GM12878 (cell line): Measurements from ENCODE around the gene ZC3H10.

ENCODE experiments used
- EZH2 ChIP-seq: IDR thresholded peaks from 2 replicates; pipeline ENCODE4 v1.6.1; 2012; ENCODE audit warnings: low read depth, mild to moderate bottlenecking, control low read depth, inconsistent platforms, low read length, borderline replicate concordance; ENCODE audit not compliant: control insufficient read depth
- FOXM1 ChIP-seq: IDR thresholded peaks from 2 replicates; pipeline ENCODE4 v1.6.1; 2012; ENCODE audit warnings: low read depth, mild to moderate bottlenecking, inconsistent platforms, low read length, moderate library complexity
- POLR2AphosphoS5 ChIP-seq: IDR thresholded peaks from 2 replicates; pipeline ENCODE4 v1.6.1; 2011; ENCODE audit warnings: mild to moderate bottlenecking, low read length, inconsistent platforms
- POU2F2 ChIP-seq: IDR thresholded peaks from 3 replicates; pipeline ENCODE4 v1.6.1; 2011; ENCODE audit warnings: low read depth, mild to moderate bottlenecking, low read length, borderline replicate concordance
- RFX5 ChIP-seq: IDR thresholded peaks from 2 replicates; pipeline ENCODE4 v1.6.1; 2011; ENCODE audit warnings: low read depth, low read length, improper control_type of control experiment
- RUNX3 ChIP-seq: IDR thresholded peaks from 2 replicates; pipeline ENCODE4 v1.6.1; 2012; ENCODE audit warnings: low read length, inconsistent platforms
- SP1 ChIP-seq: IDR thresholded peaks from one replicate; pipeline ENCODE4 v1.6.1; 2011; ENCODE audit warnings: low read depth, low read length
- TF ChIP-seq, protein P1 (sequence below): IDR thresholded peaks from 2 replicates; pipeline ENCODE4 v1.6.1; 2012; ENCODE audit warnings: mild to moderate bottlenecking, low read depth, low read length

DNA sequence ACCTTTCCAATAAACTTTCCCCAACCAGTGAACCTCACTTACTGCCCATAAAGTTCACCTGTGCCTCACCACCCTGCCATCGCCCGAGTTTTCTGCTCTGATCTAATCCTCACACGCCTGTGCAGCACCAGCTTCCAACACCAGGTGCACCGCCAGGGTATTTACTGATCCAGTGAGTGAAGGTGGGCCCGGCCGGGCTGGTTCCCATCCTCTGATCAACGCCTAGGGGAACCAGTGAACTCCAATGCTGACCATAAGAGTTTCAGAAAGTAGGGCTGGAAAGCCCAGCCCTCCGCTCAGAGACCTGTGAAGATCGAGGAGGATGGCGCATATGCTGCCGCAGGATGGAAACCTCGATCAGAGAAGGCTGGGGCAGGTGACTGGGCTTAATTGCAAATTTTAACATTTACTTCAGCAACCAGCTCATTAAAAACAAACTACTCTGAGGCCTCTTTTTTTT is 33.6 kb downstream of the ZC3H10 start:
- TF ChIP-seq RUNX3 (no peak), RFX5 (no peak), FOXM1 (no peak), POU2F2 (no peak), SP1 (no peak), POLR2AphosphoS5 (no peak), EZH2 (no peak)
- TF ChIP-seq, protein P1, sequence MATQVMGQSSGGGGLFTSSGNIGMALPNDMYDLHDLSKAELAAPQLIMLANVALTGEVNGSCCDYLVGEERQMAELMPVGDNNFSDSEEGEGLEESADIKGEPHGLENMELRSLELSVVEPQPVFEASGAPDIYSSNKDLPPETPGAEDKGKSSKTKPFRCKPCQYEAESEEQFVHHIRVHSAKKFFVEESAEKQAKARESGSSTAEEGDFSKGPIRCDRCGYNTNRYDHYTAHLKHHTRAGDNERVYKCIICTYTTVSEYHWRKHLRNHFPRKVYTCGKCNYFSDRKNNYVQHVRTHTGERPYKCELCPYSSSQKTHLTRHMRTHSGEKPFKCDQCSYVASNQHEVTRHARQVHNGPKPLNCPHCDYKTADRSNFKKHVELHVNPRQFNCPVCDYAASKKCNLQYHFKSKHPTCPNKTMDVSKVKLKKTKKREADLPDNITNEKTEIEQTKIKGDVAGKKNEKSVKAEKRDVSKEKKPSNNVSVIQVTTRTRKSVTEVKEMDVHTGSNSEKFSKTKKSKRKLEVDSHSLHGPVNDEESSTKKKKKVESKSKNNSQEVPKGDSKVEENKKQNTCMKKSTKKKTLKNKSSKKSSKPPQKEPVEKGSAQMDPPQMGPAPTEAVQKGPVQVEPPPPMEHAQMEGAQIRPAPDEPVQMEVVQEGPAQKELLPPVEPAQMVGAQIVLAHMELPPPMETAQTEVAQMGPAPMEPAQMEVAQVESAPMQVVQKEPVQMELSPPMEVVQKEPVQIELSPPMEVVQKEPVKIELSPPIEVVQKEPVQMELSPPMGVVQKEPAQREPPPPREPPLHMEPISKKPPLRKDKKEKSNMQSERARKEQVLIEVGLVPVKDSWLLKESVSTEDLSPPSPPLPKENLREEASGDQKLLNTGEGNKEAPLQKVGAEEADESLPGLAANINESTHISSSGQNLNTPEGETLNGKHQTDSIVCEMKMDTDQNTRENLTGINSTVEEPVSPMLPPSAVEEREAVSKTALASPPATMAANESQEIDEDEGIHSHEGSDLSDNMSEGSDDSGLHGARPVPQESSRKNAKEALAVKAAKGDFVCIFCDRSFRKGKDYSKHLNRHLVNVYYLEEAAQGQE, result no peak
